IPS-18a (cell line): ENCODE results near the gene GAPDH.
"Not testable (repeated sequence)": the region's sequence is repeated elsewhere in the genome, so short reads cannot be mapped to it uniquely, and the experiment has no call there.

Source experiments
- H3K27ac ChIP-seq: one replicate; pipeline ENCODE4 v1.5.1; 2013; ENCODE audit warnings: low read length
- H3K27me3 ChIP-seq: one replicate; pipeline ENCODE4 v1.6.1; 2013; ENCODE audit warnings: mild to moderate bottlenecking, low read length; ENCODE audit not compliant: control insufficient read depth, insufficient read depth
- H3K36me3 ChIP-seq: one replicate; pipeline ENCODE4 v1.6.1; 2013; ENCODE audit warnings: low read depth, low read length; ENCODE audit not compliant: control insufficient read depth
- H3K4me1 ChIP-seq: one replicate; pipeline ENCODE4 v1.6.1; 2013; ENCODE audit warnings: low read depth, low read length; ENCODE audit not compliant: control insufficient read depth
- H3K4me3 ChIP-seq: one replicate; pipeline ENCODE4 v1.5.1; 2013; ENCODE audit warnings: low read length
- H3K9ac ChIP-seq: one replicate; pipeline ENCODE4 v1.6.1; 2013; ENCODE audit warnings: mild to moderate bottlenecking, low read length, moderate library complexity
- H3K9me3 ChIP-seq: one replicate; pipeline ENCODE4 v1.6.1; 2013; ENCODE audit warnings: low read depth, low read length; ENCODE audit not compliant: control insufficient read depth

Gene GAPDH

DNA sequence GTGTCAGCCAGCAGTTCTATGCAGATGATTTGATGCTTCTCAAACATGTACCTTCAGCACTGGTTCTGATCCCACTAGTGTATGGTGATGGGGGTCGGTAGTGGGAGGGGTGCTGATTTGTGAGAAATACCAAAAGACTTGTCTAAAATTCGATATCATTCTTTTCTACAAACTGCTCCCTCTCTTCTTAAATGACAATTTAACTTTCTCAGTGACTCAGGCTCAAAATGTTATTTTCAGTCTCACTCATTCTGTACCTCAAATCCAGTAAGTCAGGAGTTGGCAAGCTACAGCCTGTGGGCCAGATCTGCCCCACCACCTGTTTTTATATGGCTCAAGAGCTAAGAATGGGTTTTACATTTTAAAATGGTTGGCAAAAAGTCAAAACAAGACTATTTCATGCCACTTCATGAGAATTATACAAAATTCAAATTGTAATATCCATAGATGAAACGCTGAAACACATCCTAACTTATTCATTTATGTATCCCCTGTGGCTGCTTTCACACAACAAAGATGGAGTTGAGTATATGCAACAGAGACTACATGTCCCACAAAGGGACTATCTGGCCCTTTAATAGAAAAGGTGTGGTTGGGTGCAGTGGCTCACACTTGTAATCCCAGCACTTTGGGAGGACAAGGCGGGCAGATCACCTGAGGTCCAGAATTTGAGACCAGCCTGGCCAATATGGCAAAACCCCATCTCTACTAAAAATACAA is 40.4 kb downstream of the GAPDH start:
- H3K9ac ChIP-seq, result no peak overlapping the region
- H3K4me3 ChIP-seq, result no peak overlapping the region
- peaks cover 82% of the 10 kb centered on the region for H3K36me3 ChIP-seq
- H3K9me3 ChIP-seq, result no peaks in the 10 kb centered on the region
- H3K27me3 ChIP-seq, result no peaks in the 10 kb centered on the region
- H3K4me1 ChIP-seq, result no peaks in the 10 kb centered on the region
- no peak overlapping the region for H3K27ac ChIP-seq

DNA sequence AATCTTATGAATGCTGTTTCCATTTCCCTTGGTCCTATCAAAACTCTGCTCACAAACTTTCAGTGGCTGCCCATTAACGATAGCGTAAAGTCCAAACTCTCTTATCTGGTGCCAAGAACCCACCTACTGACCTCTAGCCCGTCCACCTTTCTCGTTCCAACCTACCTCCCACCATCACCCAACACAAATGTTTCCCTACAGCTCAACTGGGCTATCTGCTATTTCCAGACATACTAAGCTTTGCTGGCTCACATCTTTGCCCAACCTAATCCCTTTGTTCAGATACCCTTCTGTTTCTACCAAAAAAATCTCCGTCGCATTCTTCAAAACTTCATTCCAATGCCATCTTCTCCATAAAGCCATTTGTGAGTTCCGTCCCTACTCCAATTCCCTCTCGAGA is 41.3 kb downstream of the GAPDH start:
- peaks cover 85% of the 10 kb centered on the region for H3K36me3 ChIP-seq
- H3K9ac ChIP-seq, result no peak overlapping the region
- H3K4me3 ChIP-seq, result no peak overlapping the region
- H3K9me3 ChIP-seq, result no peaks in the 10 kb centered on the region
- no peaks in the 10 kb centered on the region for H3K27me3 ChIP-seq
- H3K27ac ChIP-seq, result no peak overlapping the region
- H3K4me1 ChIP-seq, result no peaks in the 10 kb centered on the region

DNA sequence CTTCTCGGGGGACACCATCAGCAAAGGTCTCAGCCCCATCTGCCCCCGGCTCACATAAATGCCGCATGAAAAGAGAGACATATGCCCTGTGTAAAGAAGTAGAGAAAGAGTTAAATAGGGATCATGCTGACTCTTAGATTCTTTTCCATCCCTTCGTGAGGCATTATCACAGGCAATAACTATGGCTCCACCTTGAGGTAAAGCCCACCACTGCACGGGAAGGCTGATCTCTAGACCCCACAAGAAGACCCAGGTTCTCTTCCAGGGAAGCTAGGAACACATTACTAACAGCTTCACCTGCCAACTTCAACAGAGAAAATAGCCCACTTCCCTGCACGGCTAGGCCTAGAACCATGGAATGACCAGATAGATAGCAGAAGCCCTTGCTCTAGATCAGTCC is 47.9 kb downstream of the GAPDH start:
- Histone ChIP-seq H3K27me3 (no peaks in the 10 kb centered on the region), H3K27ac (no peak overlapping the region), H3K9me3 (no peaks in the 10 kb centered on the region), H3K9ac (no peak overlapping the region), H3K4me1 (no peaks in the 10 kb centered on the region), H3K4me3 (no peak overlapping the region), H3K36me3 (peaks cover 84% of the 10 kb centered on the region)

DNA sequence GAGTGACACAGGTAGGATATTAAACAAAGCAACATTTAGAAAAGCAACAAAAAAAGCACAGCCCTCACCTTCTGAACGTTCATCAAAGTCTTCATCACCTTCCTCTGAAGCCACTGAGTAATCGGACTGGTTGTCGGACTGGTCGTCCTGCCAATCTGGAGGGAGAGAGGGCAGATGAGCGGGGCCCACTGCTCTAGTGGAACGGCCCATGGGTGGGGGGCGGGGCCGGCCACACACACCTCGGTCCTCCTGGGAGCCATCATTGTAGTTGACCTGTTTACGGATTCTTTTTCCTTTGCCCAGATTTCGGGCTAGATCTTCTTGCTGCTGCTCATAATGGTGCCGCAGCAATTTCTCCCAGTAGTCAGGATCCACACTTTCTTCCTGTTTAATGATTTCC is 48.6 kb downstream of the GAPDH start:
- Histone ChIP-seq H3K27me3 (no peaks in the 10 kb centered on the region), H3K36me3 (peaks cover 84% of the 10 kb centered on the region), H3K4me1 (no peaks in the 10 kb centered on the region), H3K9ac (no peak overlapping the region), H3K27ac (no peak overlapping the region), H3K9me3 (no peaks in the 10 kb centered on the region), H3K4me3 (no peak overlapping the region)

DNA sequence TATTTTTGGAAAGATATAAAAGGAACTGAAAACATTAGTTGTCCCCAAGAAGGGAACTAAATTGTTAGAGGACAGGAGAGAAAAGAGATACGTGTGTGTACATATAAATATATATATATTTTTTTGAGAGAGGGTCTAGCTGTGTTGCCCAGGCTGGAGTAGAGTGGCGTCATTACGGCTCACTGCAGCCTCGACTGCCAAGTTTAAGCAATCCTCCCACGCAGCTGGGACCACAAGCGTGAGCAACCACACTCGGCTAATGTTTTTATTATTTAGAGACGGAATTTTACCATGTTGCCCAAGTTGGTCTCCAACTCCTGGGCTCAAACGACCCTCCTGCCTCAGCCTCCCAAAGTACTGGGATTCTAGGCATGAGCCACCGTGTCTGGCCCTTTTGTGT is 50.0 kb downstream of the GAPDH start:
- no peak overlapping the region for H3K4me3 ChIP-seq
- no peaks in the 10 kb centered on the region for H3K27me3 ChIP-seq
- H3K9me3 ChIP-seq, result no peaks in the 10 kb centered on the region
- no peak overlapping the region for H3K9ac ChIP-seq
- H3K36me3 ChIP-seq, result peaks cover 85% of the 10 kb centered on the region
- no peak overlapping the region for H3K27ac ChIP-seq
- no peaks in the 10 kb centered on the region for H3K4me1 ChIP-seq

DNA sequence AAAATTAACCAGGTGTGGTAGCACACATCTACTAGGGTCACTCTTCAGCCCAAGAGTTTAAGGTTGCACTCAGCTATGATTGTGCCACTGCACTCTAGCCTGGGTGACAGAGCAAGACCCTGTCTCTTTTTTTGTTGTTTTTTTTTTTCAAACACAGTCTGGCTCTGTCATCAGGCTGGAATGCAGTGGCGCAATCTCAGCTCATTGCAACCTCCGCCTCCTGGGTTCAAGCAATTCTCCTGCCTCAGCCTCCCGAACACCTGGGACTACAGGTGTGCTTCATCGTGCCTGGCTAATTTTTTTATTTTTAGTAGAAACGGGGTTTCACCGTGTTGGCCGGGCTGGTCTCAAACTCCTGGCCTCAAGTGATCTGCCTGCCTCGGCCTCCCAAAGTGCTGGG is 52.3 kb downstream of the GAPDH start:
- peaks cover 89% of the 10 kb centered on the region for H3K36me3 ChIP-seq
- not testable (repeated sequence) for H3K9ac ChIP-seq, H3K27ac ChIP-seq, H3K9me3 ChIP-seq, H3K4me1 ChIP-seq, H3K4me3 ChIP-seq, H3K27me3 ChIP-seq
